ENCODE data around the gene UNC93A.
"Not testable (repeated sequence)": the region's sequence is repeated elsewhere in the genome, so short reads cannot be mapped to it uniquely, and the experiment has no call there.

Gene UNC93A

GRCh38 chr6:167290786-167291622, at the start of gene UNC93A:
Gene UNC93A (plus strand): TSS chr6:167291315. CDS start chr6:167291490, 175 bp downstream.
- DNase-seq (ENCODE audit: low read depth, low spot score): no peak

GRCh38 chr6:167241321-167242134, 49.6 kb upstream of the UNC93A start:
- not testable (repeated sequence) for DNase-seq (ENCODE audit: low read depth, low spot score)

GRCh38 chr6:167242135-167242506, 49.0 kb upstream of the UNC93A start:
- not testable (repeated sequence) for DNase-seq (ENCODE audit: low read depth, low spot score)

GRCh38 chr6:167242511-167243051, 48.5 kb upstream of the UNC93A start:
- DNase-seq (ENCODE audit: low read depth, low spot score): not testable (repeated sequence)

- DNase-seq (ENCODE audit: low read depth, low spot score): no peak
Observed at GRCh38 chr6:167244064-167244960, 46.8 kb upstream of the UNC93A start.

DNA sequence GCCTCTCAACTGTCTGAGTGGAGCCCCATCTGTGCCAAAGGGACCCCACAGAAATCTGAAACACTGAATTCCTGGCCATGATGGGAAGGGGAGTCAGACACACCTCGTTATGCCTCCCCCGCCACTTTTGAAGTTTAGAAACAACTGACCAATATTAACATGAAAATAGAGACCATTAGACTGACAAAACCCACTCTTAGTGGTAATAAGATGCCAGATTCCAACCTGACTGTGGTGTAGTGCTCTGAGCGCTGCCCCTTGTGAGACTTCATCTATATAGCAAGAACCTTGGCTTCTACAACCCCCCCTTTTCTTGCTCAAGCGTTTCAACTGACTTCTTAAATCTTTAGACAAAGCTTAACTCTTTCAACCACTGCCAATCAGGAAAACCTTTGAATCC, 46.1 kb upstream of the UNC93A start:
- DNase-seq (ENCODE audit: low read depth, low spot score): no peak

GRCh38 chr6:167245591-167245990, 45.5 kb upstream of the UNC93A start:
- no peak for DNase-seq (ENCODE audit: low read depth, low spot score)

DNA sequence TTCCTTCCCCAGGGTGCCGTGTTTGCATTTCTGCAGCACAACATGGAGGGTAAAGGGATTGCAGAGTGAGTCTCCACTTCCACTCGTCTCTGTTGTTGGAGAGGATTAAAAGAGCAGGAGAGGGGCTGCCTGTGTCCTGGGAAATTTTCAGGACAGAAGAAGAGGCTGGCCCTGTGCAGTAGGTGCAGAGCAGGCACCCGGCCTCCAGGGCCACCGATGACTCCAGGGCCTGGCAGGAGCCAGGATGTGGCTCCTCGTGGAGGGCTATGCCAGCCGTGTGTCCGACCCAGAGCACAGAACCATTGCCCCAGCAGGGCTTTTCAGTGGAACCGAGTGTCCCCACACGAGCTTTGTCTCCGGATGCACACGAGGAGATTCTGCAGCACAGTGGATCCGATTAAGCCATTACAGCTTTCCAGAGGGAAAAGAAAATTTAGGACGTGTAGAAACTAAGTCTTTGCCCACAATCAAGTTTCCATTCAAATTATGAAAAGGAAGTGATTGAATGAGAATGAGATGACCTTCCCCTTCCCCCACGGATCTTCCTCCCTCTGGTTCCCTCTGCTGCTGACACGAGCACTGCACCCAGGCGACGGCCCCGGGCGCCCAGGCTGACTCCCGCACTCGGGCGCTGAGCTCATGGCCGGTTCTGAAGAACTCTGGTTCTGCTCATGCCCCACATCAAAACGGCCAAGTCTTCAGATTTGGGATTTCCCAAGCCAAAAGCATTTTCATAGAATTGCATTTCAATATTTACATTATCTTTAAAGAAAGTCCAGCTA, 43.1 kb upstream of the UNC93A start:
- DNase-seq (ENCODE audit: low read depth, low spot score): no peak

- not testable (repeated sequence) for DNase-seq (ENCODE audit: low read depth, low spot score)
Observed at GRCh38 chr6:167248878-167249455, 42.1 kb upstream of the UNC93A start.

DNA sequence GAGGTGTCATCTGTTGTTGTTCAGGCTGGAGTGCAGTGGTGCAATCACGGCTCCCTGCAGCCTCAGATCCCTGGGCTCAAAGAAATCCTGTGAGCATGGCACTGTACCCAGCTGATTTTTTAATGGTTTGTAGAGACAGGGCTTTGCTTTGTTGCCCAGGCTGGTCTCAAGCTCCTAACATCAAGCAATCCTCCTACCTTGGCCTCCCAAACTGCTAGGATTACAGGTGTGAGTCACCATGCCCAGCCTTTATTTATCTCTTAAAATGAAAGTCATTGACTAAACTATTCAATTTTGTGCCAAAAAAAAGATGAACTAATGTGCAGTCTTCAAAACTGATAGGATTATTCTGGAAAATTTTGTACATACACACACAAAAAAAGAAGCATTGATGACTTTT, 38.8 kb upstream of the UNC93A start:
- DNase-seq (ENCODE audit: low read depth, low spot score): no peak

DNA sequence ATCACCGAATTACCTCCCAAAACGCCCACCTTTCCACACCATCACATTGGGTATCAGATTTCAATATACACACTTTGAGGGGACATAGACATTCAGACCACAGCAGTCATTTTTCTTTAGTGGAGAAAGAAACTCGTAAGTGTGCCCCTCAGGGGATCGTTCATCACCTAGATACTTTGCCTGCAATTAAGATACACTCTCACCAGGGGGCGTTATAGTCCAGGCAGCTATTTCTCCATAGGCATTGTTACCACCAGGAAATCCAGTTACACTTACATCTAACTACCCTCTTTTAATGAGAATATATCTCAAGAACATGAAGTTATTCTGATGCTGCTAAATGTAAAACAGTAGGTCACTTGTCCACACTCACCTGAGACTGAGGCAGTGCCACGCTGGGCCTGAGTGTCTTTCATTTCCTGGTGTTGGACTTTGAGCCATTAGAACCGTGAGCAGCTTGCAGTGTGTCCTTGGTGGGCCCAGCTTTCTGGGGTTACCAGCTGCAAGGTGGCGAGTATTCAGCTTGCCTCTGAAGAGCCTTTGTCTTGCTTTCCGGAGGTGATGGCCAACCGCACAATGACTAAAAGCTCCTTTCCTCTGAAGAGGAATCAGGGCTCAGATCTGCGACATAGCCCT, 35.1 kb upstream of the UNC93A start:
- no peak for DNase-seq (ENCODE audit: low read depth, low spot score)

DNA sequence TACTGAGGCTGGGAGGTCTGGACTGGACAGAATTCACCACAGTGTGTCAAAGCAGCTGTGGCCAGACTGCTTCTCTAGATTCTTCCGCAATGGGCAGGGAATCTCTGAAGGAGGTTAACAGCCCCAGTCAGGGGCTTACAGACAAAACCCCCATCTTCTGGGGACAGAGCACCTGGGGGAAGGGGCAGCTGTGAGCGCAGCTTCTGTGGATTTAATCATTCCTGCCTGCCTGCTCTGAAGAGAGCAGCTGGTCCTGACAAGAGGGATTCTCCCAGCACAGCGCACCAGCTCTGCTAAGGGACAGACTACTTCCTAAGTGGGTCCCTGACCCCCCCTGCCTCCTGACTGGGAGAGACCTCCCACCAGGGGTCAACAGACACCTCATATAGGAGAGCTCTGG, 32.5 kb upstream of the UNC93A start:
- no peak for DNase-seq (ENCODE audit: low read depth, low spot score)

- DNase-seq (ENCODE audit: low read depth, low spot score): not testable (repeated sequence)
Observed at GRCh38 chr6:167266057-167266829, 24.9 kb upstream of the UNC93A start.

DNA sequence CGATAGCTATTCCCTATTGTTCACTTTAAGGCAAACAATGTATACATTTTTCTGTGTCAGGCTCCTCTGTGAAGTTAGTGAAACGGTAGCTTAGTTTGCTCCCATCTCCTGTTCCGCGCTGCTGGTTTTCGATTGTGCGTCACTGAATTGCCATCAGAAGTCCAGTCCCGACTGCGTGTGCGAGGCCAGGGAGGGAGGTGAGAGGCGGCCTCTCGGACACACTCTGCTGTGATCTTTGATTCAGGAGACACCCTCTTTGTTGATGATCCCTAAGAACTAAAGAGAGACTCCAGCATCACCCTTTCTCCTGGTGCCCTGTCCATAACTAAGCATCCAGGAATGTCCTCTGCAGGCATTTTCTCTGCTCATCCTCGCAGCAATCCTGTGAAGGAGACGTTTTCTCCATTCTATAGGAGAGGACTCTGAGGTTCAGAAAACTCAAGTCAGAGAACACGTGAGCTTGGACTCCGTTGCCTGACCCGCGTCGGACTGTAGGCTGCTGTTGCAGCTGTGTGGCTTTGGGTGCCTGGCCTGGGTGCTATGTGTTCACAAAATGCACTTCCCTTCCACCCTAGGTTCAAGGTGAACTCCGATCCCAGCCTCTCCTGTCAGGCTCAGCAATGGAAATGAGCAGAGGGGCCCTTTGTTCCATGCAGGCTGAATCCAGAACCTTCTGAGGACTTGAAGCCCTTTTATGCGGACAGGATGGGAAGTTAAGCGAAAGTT, 24.1 kb upstream of the UNC93A start:
- DNase-seq (ENCODE audit: low read depth, low spot score): no peak

GRCh38 chr6:167267556-167267898, 23.6 kb upstream of the UNC93A start:
- DNase-seq (ENCODE audit: low read depth, low spot score): not testable (repeated sequence)

DNA sequence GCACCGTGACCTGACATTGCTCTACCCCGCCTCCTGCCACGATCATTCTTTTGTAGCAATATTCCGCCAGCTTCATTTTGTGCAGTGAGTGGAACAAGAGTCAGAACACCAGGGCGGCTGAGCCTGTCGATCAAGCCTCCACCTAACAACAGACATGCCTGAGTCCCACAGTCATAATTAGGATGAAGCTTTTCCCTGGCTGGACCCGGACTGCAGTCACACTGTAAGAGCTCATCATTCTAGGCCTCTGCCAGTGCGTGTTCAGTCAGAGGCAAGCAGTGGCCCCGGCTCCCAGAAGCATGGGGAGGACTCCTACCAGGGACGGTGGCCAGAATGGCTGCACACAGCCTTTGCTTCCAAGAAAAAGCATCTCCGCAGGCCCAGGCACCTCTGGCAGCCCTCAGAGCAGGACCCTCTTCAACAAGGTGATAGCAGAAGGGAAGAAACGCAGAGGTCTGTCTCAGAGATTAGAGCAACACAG, 23.2 kb upstream of the UNC93A start:
- no peak for DNase-seq (ENCODE audit: low read depth, low spot score)

DNA sequence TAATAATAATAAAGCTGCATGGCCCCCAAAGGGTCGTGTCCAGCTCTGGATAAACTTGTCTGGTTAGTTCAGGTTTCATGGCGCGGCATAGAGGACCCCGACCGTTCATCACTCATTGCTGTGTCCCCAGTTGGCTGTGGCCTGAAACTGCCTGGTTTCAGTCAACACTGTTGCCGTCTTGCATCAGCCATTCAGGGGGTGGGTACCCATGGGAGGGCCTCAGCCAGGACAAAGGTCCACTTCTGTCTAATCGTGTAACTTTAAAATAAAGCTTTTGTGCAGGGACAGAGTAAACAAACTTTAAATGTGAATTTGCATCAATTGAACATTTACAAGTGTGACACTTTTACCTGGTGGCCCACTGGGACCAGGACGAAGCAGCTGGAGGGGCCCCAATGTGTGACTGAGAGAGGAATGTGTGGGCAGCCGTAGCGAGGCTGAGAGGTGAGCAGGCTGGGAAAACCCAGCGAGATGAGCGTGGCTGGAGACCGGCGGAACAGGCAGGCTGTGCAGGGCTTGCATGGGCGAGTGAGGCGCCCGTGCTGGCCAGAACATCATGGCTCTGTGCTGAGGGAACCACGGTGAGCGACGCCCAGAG, 22.3 kb upstream of the UNC93A start:
- DNase-seq (ENCODE audit: low read depth, low spot score): no peak
